Measurements from ENCODE around the gene HIP1R.
"Not testable (repeated sequence)": the region's sequence is repeated elsewhere in the genome, so short reads cannot be mapped to it uniquely, and the experiment has no call there.

HIP1R gene

GRCh38 chr12:122894193-122895121, 59.2 kb downstream of the HIP1R start:
- no peak for DNase-seq (ENCODE audit: low read depth in 2 of 2)

DNA sequence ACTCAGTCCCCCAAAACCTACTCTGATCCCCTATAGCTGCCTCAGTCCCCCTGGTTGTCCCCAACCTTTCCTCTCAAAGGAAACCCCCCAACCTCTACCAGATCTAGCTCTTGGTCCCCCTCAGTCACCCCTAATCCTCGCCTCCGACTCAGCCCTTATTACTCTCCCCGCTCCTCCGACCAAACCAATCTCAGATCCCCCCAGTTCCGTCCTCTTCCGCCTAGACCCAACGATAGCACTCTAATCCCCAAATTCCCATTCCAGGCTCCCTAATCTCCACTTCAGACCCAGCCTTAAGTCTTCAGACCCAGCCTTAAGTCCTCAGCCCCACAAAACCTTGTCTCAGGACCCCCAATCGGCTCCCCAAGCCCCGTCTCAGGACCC, 60.1 kb downstream of the HIP1R start:
- no peak for DNase-seq (ENCODE audit: low read depth in 2 of 2)

- peak; percentile 75 to 77 for DNase-seq (ENCODE audit: low read depth in 2 of 2)
Measured at GRCh38 chr12:122895704-122896636, 60.7 kb downstream of the HIP1R start, which contains the start of gene VPS37B. TSS of gene VPS37B (minus strand) at chr12:122896124. CDS start at chr12:122896062, 62 bp downstream.

- no peak for DNase-seq (ENCODE audit: low read depth in 2 of 2)
Measured at GRCh38 chr12:122896662-122897061, 61.4 kb downstream of the HIP1R start.

- no peak for DNase-seq (ENCODE audit: low read depth in 2 of 2)
Measured at GRCh38 chr12:122899887-122900286, 64.6 kb downstream of the HIP1R start.

- no peak for DNase-seq (ENCODE audit: low read depth in 2 of 2)
Measured at GRCh38 chr12:122902854-122903692, 67.8 kb downstream of the HIP1R start.

GRCh38 chr12:122903693-122904034, 68.4 kb downstream of the HIP1R start:
- no peak for DNase-seq (ENCODE audit: low read depth in 2 of 2)

DNA sequence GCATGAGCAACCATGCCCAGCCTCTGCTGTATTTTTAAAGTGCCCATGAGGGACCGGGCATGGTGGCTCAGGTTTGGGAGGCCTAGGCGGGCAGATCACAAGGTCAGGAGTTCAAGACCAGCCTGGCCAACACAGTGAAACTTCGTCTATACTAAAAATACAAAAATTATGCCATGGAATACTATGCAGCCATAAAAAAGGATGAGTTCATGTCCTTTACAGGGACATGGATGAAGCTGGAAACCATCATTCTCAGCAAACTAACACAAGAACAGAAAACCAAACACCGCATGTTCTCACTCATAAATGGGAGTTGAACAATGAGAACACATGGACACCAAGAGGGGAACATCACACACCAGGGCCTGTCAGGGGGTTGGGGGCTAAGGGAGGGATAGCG, 70.0 kb downstream of the HIP1R start:
- not testable (repeated sequence) for DNase-seq (ENCODE audit: low read depth in 2 of 2)

GRCh38 chr12:122908915-122909314, 73.7 kb downstream of the HIP1R start:
- DNase-seq (ENCODE audit: low read depth in 2 of 2): no peak

DNA sequence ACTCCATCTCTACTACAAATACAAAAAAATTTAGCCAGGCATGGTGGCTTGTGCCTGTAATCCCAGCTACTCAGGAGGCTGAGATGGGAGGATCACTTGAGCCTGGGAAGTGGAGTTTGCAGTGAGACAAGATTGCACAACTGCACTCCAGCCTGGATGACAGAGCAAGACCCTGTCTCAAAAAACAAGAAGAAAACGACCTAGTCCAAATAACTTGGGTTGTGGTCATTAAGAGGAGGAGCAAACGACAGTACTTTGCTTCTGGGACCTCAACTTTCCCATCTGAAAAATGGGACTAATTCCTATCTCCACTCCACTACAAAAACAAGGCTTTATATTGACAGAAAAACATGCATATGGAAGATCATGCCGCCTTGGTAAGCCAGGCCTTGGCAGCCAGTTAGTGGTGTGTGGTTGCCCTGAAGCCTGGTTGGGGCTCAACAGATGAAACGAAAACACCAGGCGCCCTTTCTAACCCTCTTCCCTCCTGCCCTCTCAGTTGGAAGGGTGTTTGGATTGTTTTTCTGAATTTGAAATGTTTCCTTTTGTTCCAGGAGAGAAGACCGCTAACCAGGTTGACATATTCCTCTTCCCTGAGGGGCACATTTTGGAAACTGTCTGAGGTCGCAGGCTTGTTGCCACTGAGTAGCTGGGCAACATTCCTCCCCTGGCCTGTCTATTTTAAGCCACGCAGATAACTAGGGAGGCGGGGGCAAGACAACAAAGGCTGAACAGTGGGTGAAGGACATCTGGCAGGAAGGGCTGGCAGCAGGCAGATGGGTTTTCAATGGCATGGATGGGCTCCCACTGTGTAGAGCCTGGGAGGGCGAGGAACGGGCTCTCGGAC, 74.4 kb downstream of the HIP1R start:
- no peak for DNase-seq (ENCODE audit: low read depth in 2 of 2)
